Measurements from ENCODE around the gene FAM227B. TPM values are rescaled to one million over a fixed set of nuclear protein-coding genes. Genes with fewer than 3 reads are reported as not detected.

The FAM227B gene
- total RNA-seq, 1 experiment from 2014 or later = 0.98 TPM

DNA sequence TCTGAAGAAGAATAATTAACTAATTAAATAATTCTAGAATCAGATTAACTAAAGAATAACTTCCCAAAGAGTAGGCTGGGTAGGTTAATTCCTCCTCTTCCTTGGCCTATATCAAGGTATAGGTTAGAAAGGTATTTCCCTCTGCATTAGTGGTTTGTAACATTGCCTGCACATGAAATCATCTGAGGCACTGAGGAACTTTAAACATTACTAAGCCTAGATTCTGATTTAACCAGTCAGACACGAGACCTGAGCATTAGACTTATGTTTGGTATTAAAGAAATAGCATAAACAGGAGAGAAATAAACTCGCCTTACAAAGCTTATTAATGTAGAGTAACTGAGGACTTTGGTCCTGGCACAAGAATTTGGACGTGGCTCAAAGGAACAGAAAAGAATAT, 113.4 kb downstream of the FAM227B start:
- TF ChIP-seq EZH2phosphoT487 (IDR thresholded peaks at IDR 0.05; ENCODE audit: borderline replicate concordance, low read length) = no peak
- TF ChIP-seq, protein P1, sequence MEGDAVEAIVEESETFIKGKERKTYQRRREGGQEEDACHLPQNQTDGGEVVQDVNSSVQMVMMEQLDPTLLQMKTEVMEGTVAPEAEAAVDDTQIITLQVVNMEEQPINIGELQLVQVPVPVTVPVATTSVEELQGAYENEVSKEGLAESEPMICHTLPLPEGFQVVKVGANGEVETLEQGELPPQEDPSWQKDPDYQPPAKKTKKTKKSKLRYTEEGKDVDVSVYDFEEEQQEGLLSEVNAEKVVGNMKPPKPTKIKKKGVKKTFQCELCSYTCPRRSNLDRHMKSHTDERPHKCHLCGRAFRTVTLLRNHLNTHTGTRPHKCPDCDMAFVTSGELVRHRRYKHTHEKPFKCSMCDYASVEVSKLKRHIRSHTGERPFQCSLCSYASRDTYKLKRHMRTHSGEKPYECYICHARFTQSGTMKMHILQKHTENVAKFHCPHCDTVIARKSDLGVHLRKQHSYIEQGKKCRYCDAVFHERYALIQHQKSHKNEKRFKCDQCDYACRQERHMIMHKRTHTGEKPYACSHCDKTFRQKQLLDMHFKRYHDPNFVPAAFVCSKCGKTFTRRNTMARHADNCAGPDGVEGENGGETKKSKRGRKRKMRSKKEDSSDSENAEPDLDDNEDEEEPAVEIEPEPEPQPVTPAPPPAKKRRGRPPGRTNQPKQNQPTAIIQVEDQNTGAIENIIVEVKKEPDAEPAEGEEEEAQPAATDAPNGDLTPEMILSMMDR (conservative IDR thresholded peaks at IDR 0.05; ENCODE audit: low read depth, low read length) = no peak
- TF ChIP-seq EZH2 (IDR thresholded peaks at IDR 0.05; ENCODE audit: low read length, unreplicated experiment) = no peak
- POLR2A ChIA-PET (ENCODE audit: unreplicated experiment) = no interaction called here
- Histone ChIP-seq H2AFZ (ENCODE audit: low read length) (no peak overlapping the region), H3K9me3 (ENCODE audit: low read length) (no peaks in the 10 kb centered on the region), H3K4me3 (ENCODE audit: low read length) (no peak overlapping the region), H4K20me1 (ENCODE audit: low read length) (no peaks in the 10 kb centered on the region), H3K9ac (ENCODE audit: low read length) (no peak overlapping the region), H3K9me2 (replicated peaks; ENCODE audit: low read length) (no peaks in the 10 kb centered on the region), H3K36me3 (ENCODE audit: low read depth, low read length) (no peaks in the 10 kb centered on the region), H3K27me3 (ENCODE audit: low read length) (no peaks in the 10 kb centered on the region), H3K27ac (ENCODE audit: low read length) (no peak overlapping the region), H3F3A (ENCODE audit: low read length, unreplicated experiment) (no peaks in the 10 kb centered on the region), H3K4me2 (ENCODE audit: low read length) (no peak overlapping the region), H3K4me1 (ENCODE audit: insufficient read depth, low read length) (no peaks in the 10 kb centered on the region), H3K79me2 (ENCODE audit: low read length) (no peaks in the 10 kb centered on the region)
- DNase-seq (no peak), ATAC-seq (no peak)
- CTCF ChIA-PET = no interaction called here
- intact Hi-C loops (cut with micrococcal nuclease) = no loop called here
- no TSS peak for BruUV-seq (replicated peaks)

DNA sequence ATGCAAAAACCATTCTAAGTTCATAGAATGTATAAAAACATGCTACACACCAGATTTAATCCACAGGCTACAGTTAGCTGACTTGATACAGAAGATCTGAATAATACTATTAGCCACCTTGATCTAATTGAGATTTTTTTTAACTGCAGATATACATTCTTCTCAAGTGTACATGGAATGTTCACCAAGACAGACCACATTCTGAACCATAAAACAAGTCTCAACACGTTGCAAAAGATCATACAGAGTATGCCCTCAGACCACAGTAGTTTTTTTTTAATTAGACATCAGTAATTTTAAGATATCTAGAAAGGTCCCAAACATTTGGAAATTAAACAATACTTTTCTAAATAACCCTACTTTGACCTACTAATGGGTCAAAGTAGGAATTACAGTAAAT, 114.3 kb downstream of the FAM227B start:
- Histone ChIP-seq H3F3A (ENCODE audit: low read length, unreplicated experiment) (no peaks in the 10 kb centered on the region), H3K9me3 (ENCODE audit: low read length) (no peaks in the 10 kb centered on the region), H3K36me3 (ENCODE audit: low read depth, low read length) (no peaks in the 10 kb centered on the region), H3K27me3 (ENCODE audit: low read length) (no peaks in the 10 kb centered on the region), H3K9ac (ENCODE audit: low read length) (no peak overlapping the region), H3K4me2 (ENCODE audit: low read length) (no peak overlapping the region), H3K9me2 (replicated peaks; ENCODE audit: low read length) (no peaks in the 10 kb centered on the region), H2AFZ (ENCODE audit: low read length) (no peak overlapping the region), H4K20me1 (ENCODE audit: low read length) (no peaks in the 10 kb centered on the region), H3K79me2 (ENCODE audit: low read length) (no peaks in the 10 kb centered on the region), H3K4me3 (ENCODE audit: low read length) (no peak overlapping the region), H3K27ac (ENCODE audit: low read length) (no peak overlapping the region), H3K4me1 (ENCODE audit: insufficient read depth, low read length) (no peaks in the 10 kb centered on the region)
- intact Hi-C loops (cut with micrococcal nuclease) = no loop called here
- CTCF ChIA-PET = no interaction called here
- ATAC-seq = no peak
- TF ChIP-seq EZH2 (IDR thresholded peaks at IDR 0.05; ENCODE audit: low read length, unreplicated experiment) (no peak), EZH2phosphoT487 (IDR thresholded peaks at IDR 0.05; ENCODE audit: borderline replicate concordance, low read length) (no peak)
- TF ChIP-seq, protein P1 (conservative IDR thresholded peaks at IDR 0.05; ENCODE audit: low read depth, low read length) = no peak
- POLR2A ChIA-PET (ENCODE audit: unreplicated experiment) = no interaction called here
- no peak for DNase-seq
- no TSS peak for BruUV-seq (replicated peaks)

GRCh38 chr15:49501586-49501985, 119.0 kb downstream of the FAM227B start:
- no peak overlapping the region for H2AFZ ChIP-seq (ENCODE audit: low read length)
- H3K9me3 ChIP-seq (ENCODE audit: low read length) = no peaks in the 10 kb centered on the region
- ChIA-PET POLR2A (ENCODE audit: unreplicated experiment) (no interaction called here), CTCF (interaction anchor here (0.6 kb wide), 1 partner anchor 175 kb away, joined by 3 read pairs; no protein-coding TSS in a partner anchor)
- TF ChIP-seq EZH2phosphoT487 (IDR thresholded peaks at IDR 0.05; ENCODE audit: borderline replicate concordance, low read length) (no peak), EZH2 (IDR thresholded peaks at IDR 0.05; ENCODE audit: low read length, unreplicated experiment) (no peak)
- peaks cover 10% of the 10 kb centered on the region for H3K4me1 ChIP-seq (ENCODE audit: insufficient read depth, low read length)
- no peaks in the 10 kb centered on the region for H3F3A ChIP-seq (ENCODE audit: low read length, unreplicated experiment)
- H3K27me3 ChIP-seq (ENCODE audit: low read length) = no peaks in the 10 kb centered on the region
- H4K20me1 ChIP-seq (ENCODE audit: low read length) = no peaks in the 10 kb centered on the region
- no peaks in the 10 kb centered on the region for H3K79me2 ChIP-seq (ENCODE audit: low read length)
- no peak overlapping the region for H3K4me2 ChIP-seq (ENCODE audit: low read length)
- intact Hi-C loops (cut with micrococcal nuclease) = no loop called here
- DNase-seq = no peak
- no peaks in the 10 kb centered on the region for H3K9me2 ChIP-seq (replicated peaks; ENCODE audit: low read length)
- H3K9ac ChIP-seq (ENCODE audit: low read length) = no peak overlapping the region
- H3K27ac ChIP-seq (ENCODE audit: low read length) = no peak overlapping the region
- no peaks in the 10 kb centered on the region for H3K36me3 ChIP-seq (ENCODE audit: low read depth, low read length)
- H3K4me3 ChIP-seq (ENCODE audit: low read length) = no peak overlapping the region
- no TSS peak for BruUV-seq (replicated peaks)
- ATAC-seq = no peak
